Liver (tissue), 9 donors: ENCODE data around the gene TMEM131. TPM values are rescaled to one million over a fixed set of nuclear protein-coding genes. Genes with fewer than 3 reads are reported as not detected.

ENCODE experiments used
- DNase-seq: peaks from one replicate; pipeline ENCODE4 v3.0.0-alpha.2; 2017; ENCODE audit warnings: low spot score
- H3K27ac ChIP-seq, 2 donors: one replicate each; pipeline ENCODE4 v1.7.0; 2013; ENCODE audit warnings: inconsistent platforms in 2 of 2, low read length in 2 of 2, control low read depth in 1 of 2, low read depth in 1 of 2, mild to moderate bottlenecking in 1 of 2
- H3K27me3 ChIP-seq, 4 donors: one replicate each; pipeline versions ENCODE4 v1.6.1 to v1.7.0; 2013; ENCODE audit warnings: low read length in 3 of 4, inconsistent platforms in 1 of 4, mild to moderate bottlenecking in 1 of 4, moderate library complexity in 1 of 4; ENCODE audit not compliant: control insufficient read depth in 4 of 4, insufficient read depth in 4 of 4
- H3K36me3 ChIP-seq, 4 donors: one replicate each; pipeline versions ENCODE4 v1.6.1 to v1.7.0; 2013; ENCODE audit warnings: low read length in 3 of 4, mild to moderate bottlenecking in 3 of 4, low read depth in 1 of 4, moderate library complexity in 1 of 4; ENCODE audit not compliant: control insufficient read depth in 4 of 4, insufficient read depth in 3 of 4
- H3K4me1 ChIP-seq, 4 donors: one replicate each; pipeline versions ENCODE4 v1.6.1 to v1.7.0; 2013; ENCODE audit warnings: low read length in 3 of 4, mild to moderate bottlenecking in 3 of 4, moderate library complexity in 1 of 4; ENCODE audit not compliant: control insufficient read depth in 4 of 4, insufficient read depth in 4 of 4
- H3K4me3 ChIP-seq, 3 donors: one replicate each; pipeline versions ENCODE4 v1.6.1 to v1.7.0; 2013; ENCODE audit warnings: low read length in 3 of 3, control low read depth in 1 of 3, low read depth in 1 of 3, mild to moderate bottlenecking in 1 of 3
- H3K9ac ChIP-seq, 2 donors: one replicate each; pipeline ENCODE4 v1.7.0; 2013; ENCODE audit warnings: low read length in 2 of 2, mild to moderate bottlenecking in 2 of 2, moderate library complexity in 2 of 2, control low read depth in 1 of 2, low read depth in 1 of 2
- H3K9me3 ChIP-seq, 4 donors: one replicate each; pipeline versions ENCODE4 v1.6.1 to v1.7.0; 2013; ENCODE audit warnings: low read length in 3 of 4; ENCODE audit not compliant: control insufficient read depth in 4 of 4
- EGR1 ChIP-seq, 2 donors: IDR thresholded peaks; 2 replicates each; pipeline ENCODE4 v1.6.1; 2016 to 2018; ENCODE audit warnings: antibody characterized with exemption in 2 of 2, low read depth in 2 of 2
- FOXA1 ChIP-seq: IDR thresholded peaks from 2 replicates; pipeline ENCODE4 v1.6.1; 2016; ENCODE audit warnings: antibody characterized with exemption
- FOXA2 ChIP-seq: IDR thresholded peaks from 2 replicates; pipeline ENCODE4 v1.6.1; 2016; ENCODE audit warnings: antibody characterized with exemption
- GABPA ChIP-seq, 2 donors: IDR thresholded peaks in 1 of 2; conservative IDR thresholded peaks in 1 of 2; 2 replicates each; pipeline ENCODE4 v1.6.1; 2016; ENCODE audit warnings: antibody characterized with exemption in 2 of 2, mild to moderate bottlenecking in 1 of 2, moderate library complexity in 1 of 2
- HNF4A ChIP-seq, 2 donors: conservative IDR thresholded peaks; 2 replicates each; pipeline ENCODE4 v1.6.1; 2016; ENCODE audit warnings: antibody characterized with exemption in 2 of 2, mild to moderate bottlenecking in 2 of 2
- HNF4G ChIP-seq: IDR thresholded peaks from 2 replicates; pipeline ENCODE4 v1.6.1; 2016; ENCODE audit warnings: antibody characterized with exemption
- JUND ChIP-seq, 2 donors: IDR thresholded peaks; 2 replicates each; pipeline ENCODE4 v1.6.1; 2016; ENCODE audit warnings: antibody characterized with exemption in 2 of 2
- NR2F2 ChIP-seq: IDR thresholded peaks from 2 replicates; pipeline ENCODE4 v1.6.1; 2016; ENCODE audit warnings: antibody characterized with exemption
- RAD21 ChIP-seq, 2 donors: IDR thresholded peaks; 2 replicates each; pipeline ENCODE4 v1.6.1; 2016; ENCODE audit warnings: antibody characterized with exemption in 2 of 2, mild to moderate bottlenecking in 2 of 2
- RXRA ChIP-seq, 2 donors: IDR thresholded peaks; 2 replicates each; pipeline ENCODE4 v1.6.1; 2017 to 2018; ENCODE audit warnings: antibody characterized with exemption in 2 of 2, mild to moderate bottlenecking in 1 of 2
- SP1 ChIP-seq: IDR thresholded peaks from 2 replicates; pipeline ENCODE4 v1.6.1; 2018; ENCODE audit warnings: antibody characterized with exemption, mild to moderate bottlenecking
- TAF1 ChIP-seq: conservative IDR thresholded peaks from 2 replicates; pipeline ENCODE4 v1.6.1; 2016; ENCODE audit warnings: antibody characterized with exemption, mild to moderate bottlenecking
- YY1 ChIP-seq: IDR thresholded peaks from 2 replicates; pipeline ENCODE4 v1.6.1; 2016; ENCODE audit warnings: antibody characterized with exemption, mild to moderate bottlenecking
- WGBS: extraction: QIAGEN DNeasy Blood & Tissue Kit; methylation state at CpG from one replicate; pipeline ENCODE4 v1.1.7; 2013; 5-methylcytosine and 5-hydroxymethylcytosine counted together
- polyA plus RNA-seq, 2 donors: library from polyadenylated mRNA; stranded (reverse) in 1 of 2; unstranded in 1 of 2; fragments of 200-250 nt in 1 of 2; fragments of >200 nt in 1 of 2; fragmentation: Nextera tagmentation in 1 of 2; extraction: Ambion mirVana in 1 of 2; gene quantifications; one replicate each; pipeline versions ENCODE4 v1.2.1 to v1.2.3, GENCODE V29; 2013 to 2015
- total RNA-seq, 2 donors: library from RNA; depleted of rRNA; stranded (reverse); fragments of >200 nt; gene quantifications; one replicate each; pipeline ENCODE4 v1.2.3, GENCODE V29; 2014
- TF ChIP-seq, protein P1 (sequence below): IDR thresholded peaks from 2 replicates; pipeline ENCODE4 v1.6.1; 2016; ENCODE audit warnings: antibody characterized with exemption
- TF ChIP-seq, protein P2 (sequence below): fragments of 150-350 bp; IDR thresholded peaks from 2 replicates; pipeline ENCODE4 v1.5.1; 2017; ENCODE audit warnings: improper control_type of control experiment, low read depth, low read length; ENCODE audit not compliant: missing input control
- TF ChIP-seq, protein P3 (sequence below): IDR thresholded peaks from 2 replicates; pipeline ENCODE4 v1.6.1; 2016; ENCODE audit warnings: antibody characterized with exemption
- TF ChIP-seq, protein P4 (sequence below): IDR thresholded peaks from 2 replicates; pipeline ENCODE4 v1.6.1; 2016; ENCODE audit warnings: antibody characterized with exemption, mild to moderate bottlenecking
- TF ChIP-seq, protein P5 (sequence below): IDR thresholded peaks from 2 replicates; pipeline ENCODE4 v1.6.1; 2016; ENCODE audit warnings: antibody characterized with exemption
- donor health status: healthy.
- donor health status: healthy.
- donor health status: healthy.
- donor health status: healthy.
- donor health status: healthy.

The TMEM131 gene
- total and polyA plus RNA-seq, 4 donors: 6.1 to 22.8 (median 11.2) TPM

DNA sequence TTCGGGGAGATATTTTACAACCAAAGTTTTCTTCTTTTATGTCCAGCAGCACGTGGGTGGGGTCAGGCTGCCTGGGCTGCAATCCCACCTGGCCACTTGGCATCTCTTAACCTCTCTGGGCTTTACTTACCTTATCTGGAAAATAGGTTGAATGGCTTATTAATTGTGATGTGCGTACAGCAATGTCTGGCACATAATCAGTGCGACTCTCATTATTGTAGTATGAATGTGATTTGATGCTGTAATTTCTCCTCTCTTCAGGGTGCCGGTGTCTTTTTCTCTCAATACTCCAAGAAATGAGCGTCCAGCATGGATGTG, 284.4 kb downstream of the TMEM131 start:
- WGBS: 85% methylated on average over 6 of the region's 6 CpGs
- no peaks in the 10 kb centered on the region for H3K36me3 ChIP-seq
- H3K4me3 ChIP-seq: no peak overlapping the region
- no peaks in the 10 kb centered on the region for H3K27me3 ChIP-seq
- no peak for DNase-seq
- H3K4me1 ChIP-seq: peaks cover 0 to 3% (median 0%) of the 10 kb centered on the region in 4 donors
- no peaks in the 10 kb centered on the region for H3K9me3 ChIP-seq
- H3K9ac ChIP-seq: no peak overlapping the region
- TF ChIP-seq, protein P1, sequence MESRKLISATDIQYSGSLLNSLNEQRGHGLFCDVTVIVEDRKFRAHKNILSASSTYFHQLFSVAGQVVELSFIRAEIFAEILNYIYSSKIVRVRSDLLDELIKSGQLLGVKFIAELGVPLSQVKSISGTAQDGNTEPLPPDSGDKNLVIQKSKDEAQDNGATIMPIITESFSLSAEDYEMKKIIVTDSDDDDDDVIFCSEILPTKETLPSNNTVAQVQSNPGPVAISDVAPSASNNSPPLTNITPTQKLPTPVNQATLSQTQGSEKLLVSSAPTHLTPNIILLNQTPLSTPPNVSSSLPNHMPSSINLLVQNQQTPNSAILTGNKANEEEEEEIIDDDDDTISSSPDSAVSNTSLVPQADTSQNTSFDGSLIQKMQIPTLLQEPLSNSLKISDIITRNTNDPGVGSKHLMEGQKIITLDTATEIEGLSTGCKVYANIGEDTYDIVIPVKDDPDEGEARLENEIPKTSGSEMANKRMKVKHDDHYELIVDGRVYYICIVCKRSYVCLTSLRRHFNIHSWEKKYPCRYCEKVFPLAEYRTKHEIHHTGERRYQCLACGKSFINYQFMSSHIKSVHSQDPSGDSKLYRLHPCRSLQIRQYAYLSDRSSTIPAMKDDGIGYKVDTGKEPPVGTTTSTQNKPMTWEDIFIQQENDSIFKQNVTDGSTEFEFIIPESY: no peak
- TF ChIP-seq, protein P2, sequence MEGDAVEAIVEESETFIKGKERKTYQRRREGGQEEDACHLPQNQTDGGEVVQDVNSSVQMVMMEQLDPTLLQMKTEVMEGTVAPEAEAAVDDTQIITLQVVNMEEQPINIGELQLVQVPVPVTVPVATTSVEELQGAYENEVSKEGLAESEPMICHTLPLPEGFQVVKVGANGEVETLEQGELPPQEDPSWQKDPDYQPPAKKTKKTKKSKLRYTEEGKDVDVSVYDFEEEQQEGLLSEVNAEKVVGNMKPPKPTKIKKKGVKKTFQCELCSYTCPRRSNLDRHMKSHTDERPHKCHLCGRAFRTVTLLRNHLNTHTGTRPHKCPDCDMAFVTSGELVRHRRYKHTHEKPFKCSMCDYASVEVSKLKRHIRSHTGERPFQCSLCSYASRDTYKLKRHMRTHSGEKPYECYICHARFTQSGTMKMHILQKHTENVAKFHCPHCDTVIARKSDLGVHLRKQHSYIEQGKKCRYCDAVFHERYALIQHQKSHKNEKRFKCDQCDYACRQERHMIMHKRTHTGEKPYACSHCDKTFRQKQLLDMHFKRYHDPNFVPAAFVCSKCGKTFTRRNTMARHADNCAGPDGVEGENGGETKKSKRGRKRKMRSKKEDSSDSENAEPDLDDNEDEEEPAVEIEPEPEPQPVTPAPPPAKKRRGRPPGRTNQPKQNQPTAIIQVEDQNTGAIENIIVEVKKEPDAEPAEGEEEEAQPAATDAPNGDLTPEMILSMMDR: no peak
- TF ChIP-seq SP1: no peak
- no peak for TF ChIP-seq GABPA (IDR thresholded peaks at IDR 0.05 in 1 of 2, conservative IDR thresholded peaks at IDR 0.05 in 1 of 2)
- TF ChIP-seq HNF4A (conservative IDR thresholded peaks at IDR 0.05): no peak
- no peak for TF ChIP-seq FOXA2
- TF ChIP-seq, protein P3, sequence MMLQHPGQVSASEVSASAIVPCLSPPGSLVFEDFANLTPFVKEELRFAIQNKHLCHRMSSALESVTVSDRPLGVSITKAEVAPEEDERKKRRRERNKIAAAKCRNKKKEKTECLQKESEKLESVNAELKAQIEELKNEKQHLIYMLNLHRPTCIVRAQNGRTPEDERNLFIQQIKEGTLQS: no peak
- TF ChIP-seq, protein P4, sequence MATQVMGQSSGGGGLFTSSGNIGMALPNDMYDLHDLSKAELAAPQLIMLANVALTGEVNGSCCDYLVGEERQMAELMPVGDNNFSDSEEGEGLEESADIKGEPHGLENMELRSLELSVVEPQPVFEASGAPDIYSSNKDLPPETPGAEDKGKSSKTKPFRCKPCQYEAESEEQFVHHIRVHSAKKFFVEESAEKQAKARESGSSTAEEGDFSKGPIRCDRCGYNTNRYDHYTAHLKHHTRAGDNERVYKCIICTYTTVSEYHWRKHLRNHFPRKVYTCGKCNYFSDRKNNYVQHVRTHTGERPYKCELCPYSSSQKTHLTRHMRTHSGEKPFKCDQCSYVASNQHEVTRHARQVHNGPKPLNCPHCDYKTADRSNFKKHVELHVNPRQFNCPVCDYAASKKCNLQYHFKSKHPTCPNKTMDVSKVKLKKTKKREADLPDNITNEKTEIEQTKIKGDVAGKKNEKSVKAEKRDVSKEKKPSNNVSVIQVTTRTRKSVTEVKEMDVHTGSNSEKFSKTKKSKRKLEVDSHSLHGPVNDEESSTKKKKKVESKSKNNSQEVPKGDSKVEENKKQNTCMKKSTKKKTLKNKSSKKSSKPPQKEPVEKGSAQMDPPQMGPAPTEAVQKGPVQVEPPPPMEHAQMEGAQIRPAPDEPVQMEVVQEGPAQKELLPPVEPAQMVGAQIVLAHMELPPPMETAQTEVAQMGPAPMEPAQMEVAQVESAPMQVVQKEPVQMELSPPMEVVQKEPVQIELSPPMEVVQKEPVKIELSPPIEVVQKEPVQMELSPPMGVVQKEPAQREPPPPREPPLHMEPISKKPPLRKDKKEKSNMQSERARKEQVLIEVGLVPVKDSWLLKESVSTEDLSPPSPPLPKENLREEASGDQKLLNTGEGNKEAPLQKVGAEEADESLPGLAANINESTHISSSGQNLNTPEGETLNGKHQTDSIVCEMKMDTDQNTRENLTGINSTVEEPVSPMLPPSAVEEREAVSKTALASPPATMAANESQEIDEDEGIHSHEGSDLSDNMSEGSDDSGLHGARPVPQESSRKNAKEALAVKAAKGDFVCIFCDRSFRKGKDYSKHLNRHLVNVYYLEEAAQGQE: no peak
- TF ChIP-seq HNF4G: no peak
- TF ChIP-seq TAF1: no peak
- TF ChIP-seq NR2F2: no peak
- no peak for TF ChIP-seq EGR1 (IDR thresholded peaks at IDR 0.05; ENCODE audit: low read depth in 2 of 2)
- TF ChIP-seq RAD21 (IDR thresholded peaks at IDR 0.05): no peak
- TF ChIP-seq, protein P5, sequence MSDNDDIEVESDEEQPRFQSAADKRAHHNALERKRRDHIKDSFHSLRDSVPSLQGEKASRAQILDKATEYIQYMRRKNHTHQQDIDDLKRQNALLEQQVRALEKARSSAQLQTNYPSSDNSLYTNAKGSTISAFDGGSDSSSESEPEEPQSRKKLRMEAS: no peak
- TF ChIP-seq RXRA (IDR thresholded peaks at IDR 0.05): no peak
- TF ChIP-seq JUND (IDR thresholded peaks at IDR 0.05): no peak
- no peak overlapping the region for H3K27ac ChIP-seq

DNA sequence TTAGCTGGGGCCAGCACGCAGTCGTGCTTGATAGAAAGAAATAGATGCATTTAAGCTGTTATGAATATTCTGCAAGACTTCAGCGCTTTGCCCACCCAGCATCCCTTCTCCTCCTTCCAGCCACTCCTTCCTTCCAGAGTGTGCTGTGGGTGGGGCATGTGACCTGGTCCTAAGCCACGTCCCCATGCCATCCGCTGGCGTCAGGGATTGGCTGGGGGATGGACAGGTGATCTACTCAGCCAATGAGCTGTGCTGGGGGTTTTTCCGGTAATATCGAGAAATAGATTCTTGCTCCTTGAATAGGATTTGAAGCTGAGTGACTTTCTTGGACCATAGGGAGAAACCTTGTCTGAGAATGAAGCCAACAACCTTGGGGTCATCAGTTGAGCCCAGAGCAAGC, 287.1 kb downstream of the TMEM131 start:
- H3K27ac ChIP-seq: no peak overlapping the region
- no peak overlapping the region for H3K4me3 ChIP-seq
- H3K27me3 ChIP-seq: no peaks in the 10 kb centered on the region
- 92% methylated on average over 8 of the region's 8 CpGs for whole genome bisulfite sequencing
- no peak overlapping the region for H3K9ac ChIP-seq
- H3K4me1 ChIP-seq: peaks cover 0 to 3% (median 0%) of the 10 kb centered on the region in 4 donors
- H3K9me3 ChIP-seq: no peaks in the 10 kb centered on the region
- H3K36me3 ChIP-seq: no peaks in the 10 kb centered on the region
- no peak for TF ChIP-seq YY1
- TF ChIP-seq, protein P3: no peak
- TF ChIP-seq, protein P5: no peak
- TF ChIP-seq NR2F2: no peak
- TF ChIP-seq GABPA (IDR thresholded peaks at IDR 0.05 in 1 of 2, conservative IDR thresholded peaks at IDR 0.05 in 1 of 2): no peak
- no peak for TF ChIP-seq HNF4A (conservative IDR thresholded peaks at IDR 0.05)
- TF ChIP-seq RAD21 (IDR thresholded peaks at IDR 0.05): no peak
- TF ChIP-seq TAF1: no peak
- TF ChIP-seq, protein P2: no peak
- TF ChIP-seq FOXA1: no peak
- DNase-seq: no peak
